ENCODE measurements around the gene PLXND1. TPM values are rescaled to one million over a fixed set of nuclear protein-coding genes. Genes with fewer than 3 reads are reported as not detected.
A peak's percentile ranks its signal among the peaks of the same experiment; 100 is the strongest.
"Not testable (repeated sequence)": the region's sequence is repeated elsewhere in the genome, so short reads cannot be mapped to it uniquely, and the experiment has no call there.

PLXND1 gene, protein sequence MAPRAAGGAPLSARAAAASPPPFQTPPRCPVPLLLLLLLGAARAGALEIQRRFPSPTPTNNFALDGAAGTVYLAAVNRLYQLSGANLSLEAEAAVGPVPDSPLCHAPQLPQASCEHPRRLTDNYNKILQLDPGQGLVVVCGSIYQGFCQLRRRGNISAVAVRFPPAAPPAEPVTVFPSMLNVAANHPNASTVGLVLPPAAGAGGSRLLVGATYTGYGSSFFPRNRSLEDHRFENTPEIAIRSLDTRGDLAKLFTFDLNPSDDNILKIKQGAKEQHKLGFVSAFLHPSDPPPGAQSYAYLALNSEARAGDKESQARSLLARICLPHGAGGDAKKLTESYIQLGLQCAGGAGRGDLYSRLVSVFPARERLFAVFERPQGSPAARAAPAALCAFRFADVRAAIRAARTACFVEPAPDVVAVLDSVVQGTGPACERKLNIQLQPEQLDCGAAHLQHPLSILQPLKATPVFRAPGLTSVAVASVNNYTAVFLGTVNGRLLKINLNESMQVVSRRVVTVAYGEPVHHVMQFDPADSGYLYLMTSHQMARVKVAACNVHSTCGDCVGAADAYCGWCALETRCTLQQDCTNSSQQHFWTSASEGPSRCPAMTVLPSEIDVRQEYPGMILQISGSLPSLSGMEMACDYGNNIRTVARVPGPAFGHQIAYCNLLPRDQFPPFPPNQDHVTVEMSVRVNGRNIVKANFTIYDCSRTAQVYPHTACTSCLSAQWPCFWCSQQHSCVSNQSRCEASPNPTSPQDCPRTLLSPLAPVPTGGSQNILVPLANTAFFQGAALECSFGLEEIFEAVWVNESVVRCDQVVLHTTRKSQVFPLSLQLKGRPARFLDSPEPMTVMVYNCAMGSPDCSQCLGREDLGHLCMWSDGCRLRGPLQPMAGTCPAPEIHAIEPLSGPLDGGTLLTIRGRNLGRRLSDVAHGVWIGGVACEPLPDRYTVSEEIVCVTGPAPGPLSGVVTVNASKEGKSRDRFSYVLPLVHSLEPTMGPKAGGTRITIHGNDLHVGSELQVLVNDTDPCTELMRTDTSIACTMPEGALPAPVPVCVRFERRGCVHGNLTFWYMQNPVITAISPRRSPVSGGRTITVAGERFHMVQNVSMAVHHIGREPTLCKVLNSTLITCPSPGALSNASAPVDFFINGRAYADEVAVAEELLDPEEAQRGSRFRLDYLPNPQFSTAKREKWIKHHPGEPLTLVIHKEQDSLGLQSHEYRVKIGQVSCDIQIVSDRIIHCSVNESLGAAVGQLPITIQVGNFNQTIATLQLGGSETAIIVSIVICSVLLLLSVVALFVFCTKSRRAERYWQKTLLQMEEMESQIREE (N-terminal part only)
- total RNA-seq: 10 to 100 TPM in 1 of 2 experiments, 1 to 10 TPM in 1; 7.4 to 11.3 TPM
- 1 to 10 TPM in 1 of 3 donors, under 1 TPM in 2; 0.25 to 1.2 (median 0.30) TPM for polyA plus RNA-seq
- 0.49 to 2.2 (median 1.4) reads per million in 6 experiments for total RNA-seq

DNA sequence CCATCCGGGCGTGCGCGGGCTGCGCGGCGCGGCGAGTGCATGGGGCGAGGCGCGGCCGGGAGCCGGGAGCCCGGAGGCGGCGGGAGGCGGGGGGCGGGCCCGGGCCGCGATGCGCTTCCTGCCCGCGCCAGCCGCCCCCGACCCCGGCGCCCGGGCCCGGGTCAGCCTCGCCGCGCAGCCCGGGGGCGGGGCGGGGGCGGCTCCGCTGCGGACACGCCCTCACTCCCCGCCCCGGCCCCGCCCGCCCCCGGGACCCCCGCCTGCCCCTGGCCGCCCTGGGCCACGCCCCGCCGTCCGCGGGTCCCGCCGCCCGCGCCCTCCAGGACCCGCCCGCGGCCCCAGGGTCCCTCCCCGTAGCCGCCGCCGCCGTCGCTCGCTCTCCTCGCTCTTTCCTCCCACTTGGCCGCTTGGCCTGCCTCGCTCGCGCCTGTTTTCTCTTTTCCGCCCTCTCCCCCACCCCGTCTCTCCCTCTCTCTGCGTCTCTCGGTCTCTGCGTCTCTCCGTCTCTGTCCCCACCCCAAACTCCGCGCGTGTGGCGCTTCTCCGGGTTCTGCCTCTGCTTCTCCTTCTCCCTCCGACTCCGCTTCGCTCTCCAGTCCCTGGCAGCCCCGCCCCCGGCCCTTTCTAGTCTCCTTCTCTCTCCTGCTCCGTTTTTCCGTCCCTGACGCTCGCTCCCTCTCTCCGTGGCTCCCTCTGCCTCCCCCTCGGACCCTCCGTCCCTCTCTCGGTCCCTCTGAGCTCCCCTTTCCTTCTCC lies at the start of gene PLXND1:
PLXND1 (minus strand) TSS at position 41 of the 755 bp plus-strand sequence; CDS start at position 4, 37 bp downstream.
- H3K4me3 Mint-ChIP-seq: peak within 1 kb of the TSS; percentile 83 to 97 (median 94)
- peaks cover 9 to 33% (median 13%) of the 10 kb centered on the region in 5 donors for H3K27me3 Mint-ChIP-seq
- no peaks in the 10 kb centered on the region for H3K36me3 Mint-ChIP-seq

DNA sequence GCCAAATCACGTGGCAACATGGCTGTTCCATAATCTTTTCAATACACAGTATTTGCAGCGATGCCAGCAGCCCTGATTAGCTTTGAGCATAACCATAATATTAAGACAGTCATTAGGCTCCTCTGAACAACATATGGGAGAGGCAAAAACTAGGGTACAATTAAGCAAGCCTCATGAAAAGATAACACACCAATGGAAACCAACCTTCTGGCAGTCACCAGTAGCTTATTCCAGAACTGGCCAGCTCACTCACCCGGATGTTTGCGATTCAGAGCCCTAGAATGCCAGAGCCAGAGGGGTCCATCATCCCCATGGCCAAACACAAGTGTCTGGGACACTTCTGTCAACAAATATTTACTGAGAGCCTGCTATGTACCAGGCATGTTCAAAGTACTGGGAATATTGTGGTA lies 48.8 kb upstream of the PLXND1 start:
- Mint-ChIP-seq H3K9me3 (no peaks in the 10 kb centered on the region), H3K4me1 (peaks cover 6 to 17% (median 8%) of the 10 kb centered on the region in 4 donors), H3K27ac (no peak overlapping the region), H3K4me3 (no peak overlapping the region), H3K36me3 (peaks cover 0 to 44% (median 16%) of the 10 kb centered on the region in 3 donors), H3K27me3 (no peaks in the 10 kb centered on the region)
- ATAC-seq (no peak), DNase-seq (no peak)
- POLR2A ChIA-PET: no interaction called here

More for the DNA sequence above, at the start of gene PLXND1:
- DNase-seq (peak in 6 of 10 donors; percentile 20 to 54 (median 31)), ATAC-seq (peak; percentile 51 to 69)
- Mint-ChIP-seq H3K4me1 (peaks cover 11 to 31% (median 19%) of the 10 kb centered on the region in 4 donors), H3K9me3 (no peaks in the 10 kb centered on the region), H3K27ac (peak within 1 kb of the TSS in 9 of 10 donors; percentile 82 to 93 (median 85))
- POLR2A ChIA-PET: interaction anchor here (0.6 to 3.3 kb wide), 3 partner anchors 20 to 30 kb away, joined by 4 to 24 read pairs (median 11); no protein-coding TSS in a partner anchor

DNA sequence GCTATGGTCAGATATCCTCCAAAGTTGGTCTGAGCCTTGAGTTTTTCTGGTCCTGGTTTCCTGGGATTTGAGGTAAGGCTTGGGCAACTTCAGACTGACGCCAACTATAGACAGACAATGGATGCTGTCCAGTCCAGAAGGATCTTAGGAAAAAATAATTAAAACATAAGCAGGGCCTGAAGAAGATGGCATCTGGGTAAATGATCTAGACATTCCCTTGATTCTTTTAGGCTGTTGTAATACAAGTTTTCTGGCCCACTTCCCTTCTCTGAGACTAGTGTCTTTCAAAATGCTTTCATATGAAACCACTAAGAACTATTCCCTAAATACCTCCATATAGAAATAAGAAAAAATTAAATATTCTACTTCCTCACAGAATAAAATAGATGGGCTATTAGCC lies 47.7 kb upstream of the PLXND1 start:
- Mint-ChIP-seq H3K27ac (no peak overlapping the region), H3K36me3 (peaks cover 0 to 47% (median 16%) of the 10 kb centered on the region in 3 donors), H3K9me3 (no peaks in the 10 kb centered on the region), H3K4me1 (peaks cover 7 to 15% (median 8%) of the 10 kb centered on the region in 4 donors), H3K27me3 (no peaks in the 10 kb centered on the region), H3K4me3 (no peak overlapping the region)
- POLR2A ChIA-PET: no interaction called here
- ATAC-seq: no peak
- no peak for DNase-seq

DNA sequence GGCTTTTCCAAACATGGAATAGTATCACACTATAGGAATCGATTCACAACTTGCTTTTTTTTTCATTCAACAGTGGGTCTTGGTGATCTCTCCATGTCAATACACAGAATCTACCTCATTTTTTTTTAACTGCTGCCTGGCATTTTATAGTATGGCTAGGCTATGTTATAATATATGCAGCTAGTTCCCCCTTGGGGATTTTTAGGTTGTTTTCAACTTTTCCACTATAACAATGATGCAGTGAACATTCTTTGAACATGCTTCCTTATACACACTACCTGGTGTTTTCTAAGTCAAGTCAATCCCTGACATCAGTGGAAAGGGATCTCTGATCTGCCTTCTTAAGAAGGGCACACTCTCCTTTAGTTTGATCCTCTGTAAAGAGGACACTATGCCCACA lies 46.5 kb upstream of the PLXND1 start:
- POLR2A ChIA-PET: no interaction called here
- ATAC-seq (no peak), DNase-seq (no peak)
- Mint-ChIP-seq H3K4me3 (no peak overlapping the region), H3K27ac (no peak overlapping the region), H3K9me3 (no peaks in the 10 kb centered on the region), H3K36me3 (peaks cover 0 to 52% (median 16%) of the 10 kb centered on the region in 3 donors), H3K4me1 (peaks cover 2 to 8% (median 3%) of the 10 kb centered on the region in 4 donors), H3K27me3 (no peaks in the 10 kb centered on the region)

DNA sequence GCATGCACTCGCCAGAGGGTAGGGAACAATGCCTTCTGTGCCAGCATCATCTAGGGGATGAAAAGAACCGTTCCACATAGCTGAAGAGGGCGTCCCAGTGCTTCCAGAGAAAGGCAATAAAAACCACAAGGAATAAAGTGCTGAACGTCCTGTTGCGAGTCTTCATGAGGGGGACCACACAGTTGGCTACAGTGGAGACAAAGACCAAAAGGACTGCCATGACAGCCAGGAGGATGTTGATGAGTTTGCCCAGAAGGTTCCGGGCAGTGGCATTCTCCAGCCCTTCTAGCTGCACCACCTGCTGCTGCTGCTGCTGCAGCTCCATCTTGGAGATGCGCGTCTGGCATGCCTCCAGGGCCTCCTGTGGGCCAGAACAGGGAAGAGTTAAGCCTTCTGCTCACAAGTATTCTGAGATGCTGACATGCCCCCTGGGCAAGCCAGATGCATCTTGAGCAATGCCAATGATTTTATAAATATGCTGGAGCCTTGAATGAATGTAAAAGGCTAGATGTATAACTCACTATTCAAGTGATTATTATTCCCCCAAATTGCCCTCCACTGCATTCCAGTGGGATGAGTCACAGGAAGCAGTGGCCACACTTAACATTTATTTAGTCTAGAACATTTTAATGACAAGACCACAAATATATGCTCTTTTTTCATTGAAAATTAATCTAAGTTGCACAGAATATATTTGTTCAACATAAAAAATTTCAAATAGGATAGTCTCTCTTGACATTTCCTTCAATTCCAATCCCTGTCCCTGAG lies 45.1 kb upstream of the PLXND1 start:
- no peak for DNase-seq
- H3K36me3 Mint-ChIP-seq: peaks cover 0 to 52% (median 16%) of the 10 kb centered on the region in 3 donors
- no peaks in the 10 kb centered on the region for H3K9me3 Mint-ChIP-seq
- H3K27me3 Mint-ChIP-seq: no peaks in the 10 kb centered on the region
- H3K4me1 Mint-ChIP-seq: peaks cover 1 to 6% (median 2%) of the 10 kb centered on the region in 4 donors
- H3K27ac Mint-ChIP-seq: no peak overlapping the region
- POLR2A ChIA-PET: no interaction called here
- no peak overlapping the region for H3K4me3 Mint-ChIP-seq
- no peak for ATAC-seq

DNA sequence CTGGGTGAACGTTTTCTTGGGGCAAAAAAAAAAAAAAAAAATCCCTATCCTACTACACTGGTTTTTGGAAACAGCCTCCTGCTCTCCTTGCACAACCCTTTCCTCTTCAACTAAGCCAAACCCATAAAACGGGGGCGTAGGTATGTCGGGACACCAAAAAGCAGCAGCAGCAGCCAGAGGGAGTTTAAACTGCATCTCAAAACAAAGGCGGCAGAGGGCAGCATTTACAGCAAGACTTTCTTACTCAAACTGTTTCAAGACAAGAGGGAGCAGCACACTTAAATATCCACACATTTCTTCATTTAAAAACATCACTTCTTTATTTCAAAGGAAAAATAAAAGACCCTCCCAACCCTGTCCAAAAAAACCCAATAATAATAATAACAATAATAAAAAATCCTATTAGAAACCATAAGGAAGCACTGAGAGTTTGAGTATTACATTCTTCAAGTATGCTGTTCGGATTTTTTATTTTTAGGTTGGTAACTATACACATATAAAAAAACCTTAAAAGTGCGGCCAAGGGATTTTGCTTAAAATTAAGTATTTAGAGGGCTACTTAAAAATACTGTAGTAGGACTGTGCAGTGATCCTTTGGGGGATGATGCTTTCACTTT lies 43.9 kb upstream of the PLXND1 start:
- no peaks in the 10 kb centered on the region for H3K9me3 Mint-ChIP-seq
- DNase-seq (peak in 8 of 10 donors; percentile 21 to 51 (median 41)), ATAC-seq (peak; percentile 47 to 51)
- no peak overlapping the region for H3K27ac Mint-ChIP-seq
- H3K4me1 Mint-ChIP-seq: peaks cover 1 to 6% (median 2%) of the 10 kb centered on the region in 4 donors
- peaks cover 0 to 49% (median 16%) of the 10 kb centered on the region in 3 donors for H3K36me3 Mint-ChIP-seq
- no peak overlapping the region for H3K4me3 Mint-ChIP-seq
- H3K27me3 Mint-ChIP-seq: no peaks in the 10 kb centered on the region
- POLR2A ChIA-PET: no interaction called here

DNA sequence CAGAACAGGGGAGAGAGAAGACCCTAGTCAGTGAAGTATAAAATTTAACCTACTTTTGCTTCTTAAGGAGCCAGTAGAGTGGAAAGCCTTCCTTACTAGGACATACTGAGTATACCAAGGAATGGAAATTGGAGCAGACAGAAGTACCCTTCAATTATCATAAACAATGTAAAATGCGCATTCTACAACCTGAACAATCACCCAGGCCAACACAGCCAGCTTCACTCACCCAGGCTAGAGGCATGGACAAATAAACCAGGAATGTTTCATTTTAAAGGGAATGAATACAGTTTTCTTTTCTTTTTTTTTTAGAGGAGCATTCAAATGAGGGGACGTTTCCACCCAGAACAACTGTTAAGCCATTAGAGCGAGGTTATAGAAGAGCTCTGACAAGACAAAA lies 41.9 kb upstream of the PLXND1 start:
- ATAC-seq (no peak), DNase-seq (no peak)
- POLR2A ChIA-PET: no interaction called here
- Mint-ChIP-seq H3K4me1 (peaks cover 1 to 6% (median 3%) of the 10 kb centered on the region in 4 donors), H3K27ac (no peak overlapping the region), H3K27me3 (no peaks in the 10 kb centered on the region), H3K4me3 (no peak overlapping the region), H3K36me3 (peaks cover 0 to 33% (median 8%) of the 10 kb centered on the region in 3 donors), H3K9me3 (no peaks in the 10 kb centered on the region)

DNA sequence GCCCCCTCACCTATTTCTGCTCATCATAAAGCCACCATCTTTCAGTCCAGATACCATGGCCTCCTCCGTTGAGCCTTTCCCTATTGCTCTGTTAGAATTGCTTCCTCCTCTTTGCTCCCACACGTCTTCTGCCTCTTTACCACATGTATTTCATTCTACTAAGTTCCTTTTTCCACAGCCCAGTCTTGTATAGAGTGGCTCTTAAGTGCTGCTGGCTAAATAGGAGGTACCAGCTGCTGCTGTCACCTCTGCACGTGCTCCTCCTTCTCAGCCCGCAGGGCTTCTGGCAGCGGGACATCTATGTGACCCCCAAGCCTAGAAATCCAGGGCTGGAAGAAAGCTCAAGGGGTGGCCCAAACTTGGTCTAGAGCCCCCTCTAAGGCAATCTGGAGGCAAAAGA lies 38.8 kb upstream of the PLXND1 start:
- DNase-seq (no peak), ATAC-seq (no peak)
- no peak overlapping the region for H3K4me3 Mint-ChIP-seq
- H3K4me1 Mint-ChIP-seq: peaks cover 1 to 4% (median 3%) of the 10 kb centered on the region in 4 donors
- H3K36me3 Mint-ChIP-seq: peaks cover 0 to 8% (median 0%) of the 10 kb centered on the region in 3 donors
- no peaks in the 10 kb centered on the region for H3K9me3 Mint-ChIP-seq
- peak overlapping the region in 3 of 10 donors; percentile 4 to 32 (median 21) for H3K27ac Mint-ChIP-seq
- H3K27me3 Mint-ChIP-seq: no peaks in the 10 kb centered on the region
- POLR2A ChIA-PET: no interaction called here

DNA sequence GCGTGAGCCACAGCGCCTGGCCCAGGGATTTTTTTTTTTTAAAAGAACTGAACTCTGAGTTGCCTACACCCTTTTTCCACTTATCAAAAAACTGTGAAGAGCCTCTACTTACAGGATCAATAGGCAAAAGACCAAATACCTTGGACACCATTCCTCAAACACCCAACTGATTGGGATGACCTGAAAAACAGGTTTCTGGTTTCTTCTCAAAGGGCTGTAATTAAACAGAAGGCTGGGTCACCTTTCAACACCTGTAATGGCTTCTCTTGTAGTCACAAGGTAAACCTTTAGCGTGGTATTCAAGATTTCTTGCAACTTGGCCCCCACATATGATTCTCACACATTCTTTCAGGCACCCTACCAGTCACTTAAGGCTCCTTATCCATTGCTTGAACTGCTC lies 38.4 kb upstream of the PLXND1 start:
- peaks cover 0 to 2% (median 0%) of the 10 kb centered on the region in 4 donors for H3K4me1 Mint-ChIP-seq
- no peak overlapping the region for H3K4me3 Mint-ChIP-seq
- peaks cover 0 to 5% (median 0%) of the 10 kb centered on the region in 3 donors for H3K36me3 Mint-ChIP-seq
- H3K27ac Mint-ChIP-seq: no peak overlapping the region
- ATAC-seq (no peak), DNase-seq (no peak)
- POLR2A ChIA-PET: no interaction called here
- no peaks in the 10 kb centered on the region for H3K27me3 Mint-ChIP-seq
- H3K9me3 Mint-ChIP-seq: no peaks in the 10 kb centered on the region

DNA sequence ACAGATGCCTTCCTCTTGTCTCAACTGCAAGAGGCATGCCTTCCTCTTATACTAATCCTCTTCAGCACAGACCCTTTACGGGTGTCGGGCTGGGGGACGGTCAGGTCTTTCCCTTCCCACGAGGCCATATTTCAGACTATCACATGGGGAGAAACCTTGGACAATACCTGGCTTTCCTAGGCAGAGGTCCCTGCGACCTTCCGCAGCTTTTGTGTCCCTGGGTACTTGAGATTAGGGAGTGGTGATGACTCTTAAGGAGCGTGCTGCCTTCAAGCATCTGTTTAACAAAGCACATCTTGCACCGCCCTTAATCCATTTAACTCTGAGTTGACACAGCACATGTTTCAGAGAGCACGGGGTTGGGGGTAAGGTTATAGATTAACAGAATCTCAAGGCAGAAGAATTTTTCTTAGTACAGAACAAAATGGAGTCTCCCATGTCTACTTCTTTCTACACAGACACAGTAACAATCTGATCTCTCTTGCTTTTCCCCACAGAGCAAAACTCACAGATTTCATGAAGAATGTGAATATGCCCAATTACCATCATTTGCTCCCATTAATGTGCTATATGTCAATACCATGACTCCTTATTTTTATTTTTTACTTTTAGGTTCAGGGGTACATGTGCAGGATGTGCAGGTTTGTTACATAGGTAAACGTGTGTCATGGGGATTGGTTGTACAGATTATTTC lies 35.2 kb upstream of the PLXND1 start:
- H3K4me1 Mint-ChIP-seq, ATAC-seq, H3K36me3 Mint-ChIP-seq, POLR2A ChIA-PET, H3K27ac Mint-ChIP-seq, H3K27me3 Mint-ChIP-seq, H3K4me3 Mint-ChIP-seq, DNase-seq, H3K9me3 Mint-ChIP-seq: not testable (repeated sequence)
